ENCODE data around the gene SEMA5B.

Gene SEMA5B

DNA sequence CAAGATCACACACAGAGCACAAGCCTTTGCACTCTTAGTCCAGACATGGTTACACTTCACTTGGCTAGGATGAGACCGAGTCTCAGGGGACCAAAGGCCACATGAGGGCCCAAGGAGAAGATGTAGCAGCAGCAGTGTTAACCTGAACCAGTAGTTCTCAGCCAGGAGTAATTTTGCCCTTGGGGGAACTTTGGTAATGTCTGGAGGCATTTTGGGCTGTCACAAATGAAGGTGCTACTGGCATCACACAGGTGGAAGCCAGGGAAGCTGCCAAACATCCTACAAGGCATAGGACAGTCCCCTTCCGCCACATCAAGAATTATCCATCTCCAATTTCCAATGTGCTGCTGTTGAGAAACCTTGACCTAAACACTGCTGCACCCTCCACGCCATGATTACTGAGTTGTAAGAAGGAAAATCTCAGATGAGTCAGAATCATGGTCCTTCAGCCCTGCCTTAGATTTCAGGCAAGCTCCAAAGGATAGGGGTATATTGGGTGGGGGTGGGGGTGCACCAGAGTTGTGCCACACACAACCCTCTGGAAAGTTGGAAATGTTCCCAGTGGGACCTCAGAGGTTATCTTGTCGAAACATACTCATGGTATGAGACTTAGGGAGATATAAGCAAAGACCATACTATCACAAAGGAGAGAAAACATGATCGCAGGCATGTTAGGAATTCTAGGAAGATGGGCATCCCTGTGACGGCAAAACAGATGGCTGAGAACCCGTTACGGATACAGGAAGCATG, 36.2 kb downstream of the SEMA5B start:
- DNase-seq, result no peak

GRCh38 chr3:122989856-122990575, 37.5 kb downstream of the SEMA5B start:
- DNase-seq, result no peak

DNA sequence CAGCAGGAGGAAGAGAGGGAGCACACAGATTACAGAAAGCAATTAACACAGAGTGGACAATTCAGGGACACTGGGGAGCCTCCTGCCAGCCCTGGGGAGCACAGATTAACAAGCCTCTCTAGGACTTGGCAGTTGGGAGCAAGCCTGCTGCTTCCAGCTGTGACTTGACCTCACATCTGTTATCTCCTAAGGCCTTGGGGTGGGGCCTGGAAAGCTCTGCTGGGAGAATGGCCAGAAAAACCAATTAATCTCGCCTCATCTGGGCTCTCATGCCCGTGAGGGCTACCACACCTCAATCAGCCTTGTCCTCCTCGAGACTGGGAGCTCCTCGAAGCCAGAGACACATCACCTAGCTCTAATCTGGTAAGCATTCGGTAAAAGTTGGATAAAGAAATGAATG, 39.1 kb downstream of the SEMA5B start:
- no peak for DNase-seq

DNA sequence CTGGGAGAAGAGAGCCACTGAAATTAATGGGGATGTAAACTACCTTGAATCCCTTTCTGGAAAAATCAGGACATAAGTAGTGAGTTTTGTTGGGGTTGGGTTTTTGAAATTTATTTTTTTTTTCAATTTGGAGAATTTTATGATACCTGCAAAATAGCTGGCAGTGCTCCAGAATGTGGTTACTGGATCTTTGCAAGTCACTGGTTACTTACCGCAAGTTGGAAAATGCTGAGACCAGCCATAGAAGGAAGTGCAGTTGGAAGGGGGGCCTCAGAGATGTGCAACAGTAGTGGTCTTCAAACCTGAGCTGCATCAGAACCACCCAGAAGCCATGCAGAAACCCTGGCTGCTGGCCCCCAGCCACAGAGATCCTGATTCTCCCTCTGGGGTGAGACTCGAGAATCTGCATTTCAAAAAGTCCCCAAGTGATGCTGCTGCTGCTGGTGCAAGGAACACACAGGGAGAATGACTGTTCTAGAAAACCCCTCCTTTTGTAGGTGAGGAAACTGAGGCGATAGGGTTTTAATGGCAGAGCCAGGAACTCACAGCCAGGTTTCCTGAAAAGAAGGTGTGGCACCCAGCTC, 39.7 kb downstream of the SEMA5B start:
- DNase-seq, result no peak

DNA sequence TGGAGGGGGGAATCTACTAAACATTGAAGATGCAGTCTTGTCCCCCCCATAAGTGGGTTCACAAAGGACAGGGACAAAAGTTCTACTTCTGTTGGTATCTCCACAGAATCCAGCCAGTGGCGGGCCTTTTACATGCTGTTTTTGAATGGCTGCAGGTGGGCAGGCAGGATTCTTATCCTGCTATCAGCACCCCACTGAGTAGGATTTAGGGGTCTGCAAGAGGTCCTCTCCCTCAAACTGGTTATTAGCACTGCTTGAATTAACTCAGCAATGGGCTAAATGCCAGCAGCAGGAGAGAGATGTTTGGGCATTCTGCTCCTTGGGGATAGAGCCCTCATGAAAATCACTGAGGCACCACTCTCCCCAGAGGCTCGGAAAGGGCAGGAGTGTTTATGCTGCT, 40.3 kb downstream of the SEMA5B start:
- no peak for DNase-seq

DNA sequence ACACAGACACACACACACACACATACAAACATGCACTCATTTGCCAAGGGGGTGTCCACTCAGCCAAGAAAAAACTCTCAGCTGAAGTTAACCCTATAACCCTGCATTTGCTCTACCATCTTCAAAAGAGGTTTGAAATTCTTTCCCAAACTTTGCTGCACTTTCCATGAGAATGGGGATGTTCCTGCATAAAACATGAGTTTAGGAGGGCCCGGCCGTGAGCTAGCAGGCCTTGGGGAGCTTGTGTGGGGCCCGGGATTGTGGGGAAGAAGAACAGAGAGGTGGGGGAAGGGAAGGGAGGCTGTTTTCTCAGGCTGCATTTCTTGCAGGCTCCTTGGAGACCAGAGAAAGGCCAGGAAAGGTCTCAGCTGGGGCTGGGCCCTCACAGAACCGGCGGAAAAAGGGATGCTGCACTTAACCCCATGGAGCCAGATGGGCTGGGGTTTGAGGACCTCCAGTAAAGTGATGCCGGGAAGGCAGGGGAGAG, 40.8 kb downstream of the SEMA5B start:
- no peak for DNase-seq

DNA sequence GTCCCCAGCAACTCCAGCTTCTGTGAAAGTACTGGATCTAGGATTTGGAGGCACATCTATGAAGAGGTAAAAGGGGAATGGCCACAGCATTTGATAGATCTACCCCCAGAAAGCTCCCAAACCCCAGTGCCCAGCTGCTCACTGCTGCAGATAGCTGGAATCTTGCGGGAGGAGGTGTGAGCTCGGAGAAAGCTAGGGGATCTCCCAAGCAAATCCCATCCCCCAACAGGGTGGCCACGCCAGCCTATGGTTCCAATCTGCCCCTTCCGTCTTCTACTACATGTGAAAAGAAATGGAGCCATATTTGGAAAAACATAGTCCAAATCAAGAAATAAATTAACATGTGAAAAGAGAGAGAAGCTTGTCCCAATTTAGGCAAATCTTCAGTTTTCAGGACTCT, 42.0 kb downstream of the SEMA5B start:
- DNase-seq, result no peak

DNA sequence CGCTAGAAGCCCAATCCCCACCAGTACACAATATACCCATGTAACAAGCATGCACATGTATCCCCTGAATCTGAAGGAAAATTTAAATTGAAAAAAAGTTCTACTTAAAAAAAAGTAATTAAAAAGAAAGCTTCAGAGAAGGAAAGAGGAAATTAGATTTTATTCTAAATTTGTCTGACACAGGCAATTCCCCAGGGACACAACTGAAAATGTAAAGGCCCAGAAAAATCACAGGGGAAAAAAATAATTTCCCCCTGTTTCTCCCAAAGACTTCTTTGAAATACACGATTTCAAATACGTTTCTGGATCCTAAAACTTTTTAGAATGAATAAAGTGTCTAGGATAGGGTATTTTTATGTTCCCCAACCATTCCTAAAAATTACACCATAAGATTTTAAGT, 42.9 kb downstream of the SEMA5B start:
- DNase-seq, result no peak

DNA sequence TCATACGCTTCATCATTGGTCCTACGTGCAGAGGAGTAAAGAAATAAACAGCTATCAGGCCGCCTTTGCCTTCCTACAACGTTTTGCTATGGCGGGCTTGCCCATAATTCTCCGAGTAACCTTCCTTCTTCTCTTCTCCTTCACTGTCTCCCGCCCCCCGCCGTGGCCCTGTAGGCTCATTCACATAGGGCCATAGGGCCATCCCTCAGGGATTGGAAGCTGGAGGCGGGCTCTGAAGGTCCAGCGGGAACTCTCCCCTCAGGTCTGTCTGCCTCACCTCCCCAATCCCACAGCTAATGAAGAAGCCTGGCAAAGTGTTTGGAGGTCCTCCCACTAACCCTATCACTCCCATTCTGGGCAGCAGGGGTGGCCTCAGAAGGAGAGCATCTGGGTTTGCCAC, 43.6 kb downstream of the SEMA5B start:
- DNase-seq, result no peak

GRCh38 chr3:122982216-122983185, 45.1 kb downstream of the SEMA5B start:
- DNase-seq, result no peak

GRCh38 chr3:122979211-122979610, 48.4 kb downstream of the SEMA5B start:
- DNase-seq, result no peak

- no peak for DNase-seq
These were observed 49.0 kb downstream of the SEMA5B start for GRCh38 chr3:122978569-122978968.

GRCh38 chr3:122977746-122978466, 49.7 kb downstream of the SEMA5B start:
- DNase-seq, result no peak

- no peak for DNase-seq
These were observed 51.7 kb downstream of the SEMA5B start for GRCh38 chr3:122975924-122976293.

- DNase-seq, result no peak
These were observed 52.2 kb downstream of the SEMA5B start for GRCh38 chr3:122975163-122975923.

DNA sequence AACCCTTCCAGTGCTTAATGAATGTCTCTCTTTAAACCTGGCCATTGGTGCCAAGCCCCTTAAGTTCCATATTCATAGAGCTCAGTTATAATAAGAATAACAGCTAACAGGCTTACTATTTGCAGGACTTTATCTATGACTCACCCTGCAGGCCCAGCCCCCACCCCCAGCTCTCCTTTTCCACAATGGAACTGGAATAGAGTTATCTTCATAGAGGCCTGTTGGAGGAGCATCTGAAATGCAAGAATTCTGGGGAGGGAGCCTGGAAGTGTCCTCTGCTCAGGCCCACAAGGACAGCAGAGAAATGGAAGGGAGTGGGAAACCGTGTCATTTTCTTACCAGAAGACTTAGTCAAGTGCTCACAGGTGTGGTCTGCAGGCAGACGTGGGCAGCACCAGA, 52.8 kb downstream of the SEMA5B start:
- no peak for DNase-seq

- DNase-seq, result no peak
These were observed 53.5 kb downstream of the SEMA5B start for GRCh38 chr3:122973893-122974615.

- no peak for DNase-seq
These were observed 55.4 kb downstream of the SEMA5B start for GRCh38 chr3:122972141-122972540.

DNA sequence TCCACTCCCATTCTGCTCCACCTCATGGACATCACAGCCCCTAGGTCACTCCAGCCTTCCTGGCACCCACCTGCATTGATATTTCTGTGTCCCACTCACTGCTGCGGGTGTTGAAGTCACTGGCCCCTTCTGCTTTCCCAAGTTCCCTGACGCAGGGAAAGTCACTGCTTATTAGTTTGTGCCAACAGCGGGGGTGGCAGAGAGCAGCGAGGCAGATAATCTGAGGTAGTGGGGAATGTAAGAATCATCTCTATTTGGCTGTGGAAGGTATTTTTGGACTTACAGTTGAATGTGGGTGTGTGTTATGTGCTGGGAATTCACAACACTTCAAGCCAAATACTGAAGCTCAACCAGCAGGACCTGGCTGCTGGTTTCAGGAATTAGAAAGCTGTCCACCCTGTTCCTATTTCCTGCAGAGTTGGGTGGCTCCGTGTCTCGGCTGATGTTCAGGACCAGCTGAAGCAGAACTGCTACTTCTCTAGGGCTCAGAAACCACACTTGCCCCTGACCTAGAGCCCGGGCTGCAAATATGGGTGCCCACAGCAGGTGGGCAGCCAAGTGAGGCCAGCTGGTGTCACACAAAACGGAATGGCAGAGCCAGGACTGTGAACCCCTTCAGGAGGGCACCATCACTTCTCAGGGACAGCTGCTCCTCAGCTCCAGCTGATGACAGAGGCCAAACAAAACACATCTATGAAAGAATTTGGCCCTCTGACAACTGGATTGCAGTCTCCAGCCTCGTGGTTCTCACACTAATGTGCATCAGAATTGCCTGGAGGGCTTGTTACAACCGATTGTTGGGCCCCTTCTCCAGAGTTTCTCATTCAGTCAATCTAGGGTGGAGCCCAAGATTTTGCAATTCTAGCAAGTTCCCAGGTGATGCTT, 57.7 kb downstream of the SEMA5B start:
- DNase-seq, result no peak

DNA sequence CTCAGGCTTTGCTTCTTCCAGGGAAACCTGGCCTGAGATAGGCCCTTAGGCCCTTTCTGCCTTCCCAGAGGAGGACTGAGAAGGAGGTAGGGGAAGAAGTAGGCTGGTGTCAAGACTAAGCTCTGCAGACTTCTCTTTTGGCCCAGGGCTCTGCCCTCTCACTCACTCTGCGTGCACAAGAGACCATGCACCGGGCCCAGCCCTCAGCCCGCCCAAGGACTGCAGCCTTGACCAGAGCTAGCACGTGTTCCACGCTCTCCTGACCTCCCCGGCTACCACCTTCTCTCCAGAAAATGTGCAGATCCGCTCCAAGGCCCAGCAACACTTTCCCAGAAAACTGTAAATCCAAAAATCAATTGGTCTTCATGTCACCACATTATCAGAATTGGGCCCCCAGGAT, 59.8 kb downstream of the SEMA5B start:
- no peak for DNase-seq

Measured in activated CD4-positive, alpha-beta T cell treated with anti-CD3 and anti-CD28 coated beads for 1 hour (primary cell).